Central memory CD4-positive, alpha-beta T cell (primary cell): ENCODE results near the gene DNAH8.

Experiments used
- DNase-seq: peaks from one replicate; pipeline ENCODE4 v3.0.0; 2022

DNAH8 gene

GRCh38 chr6:38797391-38797790 lies 82.3 kb downstream of the DNAH8 start:
- no peak for DNase-seq

- no peak for DNase-seq
These were observed 84.5 kb downstream of the DNAH8 start for GRCh38 chr6:38799529-38800184.

GRCh38 chr6:38801305-38801704 lies 86.2 kb downstream of the DNAH8 start:
- no peak for DNase-seq

- no peak for DNase-seq
These were observed 87.4 kb downstream of the DNAH8 start for GRCh38 chr6:38802497-38802896.

DNA sequence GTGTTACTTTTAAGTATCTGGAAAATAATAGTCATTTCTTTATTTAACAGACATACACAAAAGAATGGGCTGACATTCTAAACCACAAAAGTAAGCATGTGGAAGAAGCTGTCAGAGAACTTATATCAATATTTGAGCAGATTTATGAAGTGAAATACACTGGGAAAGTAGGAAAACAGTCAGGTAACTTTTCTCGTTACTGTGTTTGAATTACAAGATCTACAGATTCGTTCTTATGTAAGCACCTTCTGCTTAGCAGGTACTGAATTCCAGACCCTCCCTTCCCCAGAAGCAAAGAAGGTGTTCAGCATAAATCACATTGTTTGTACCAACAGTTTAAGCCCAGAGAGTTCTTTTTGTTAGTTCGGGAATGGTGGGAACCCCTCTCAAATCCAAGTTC lies 88.0 kb downstream of the DNAH8 start:
- no peak for DNase-seq

- no peak for DNase-seq
These were observed 89.2 kb downstream of the DNAH8 start for GRCh38 chr6:38804358-38804757.

DNA sequence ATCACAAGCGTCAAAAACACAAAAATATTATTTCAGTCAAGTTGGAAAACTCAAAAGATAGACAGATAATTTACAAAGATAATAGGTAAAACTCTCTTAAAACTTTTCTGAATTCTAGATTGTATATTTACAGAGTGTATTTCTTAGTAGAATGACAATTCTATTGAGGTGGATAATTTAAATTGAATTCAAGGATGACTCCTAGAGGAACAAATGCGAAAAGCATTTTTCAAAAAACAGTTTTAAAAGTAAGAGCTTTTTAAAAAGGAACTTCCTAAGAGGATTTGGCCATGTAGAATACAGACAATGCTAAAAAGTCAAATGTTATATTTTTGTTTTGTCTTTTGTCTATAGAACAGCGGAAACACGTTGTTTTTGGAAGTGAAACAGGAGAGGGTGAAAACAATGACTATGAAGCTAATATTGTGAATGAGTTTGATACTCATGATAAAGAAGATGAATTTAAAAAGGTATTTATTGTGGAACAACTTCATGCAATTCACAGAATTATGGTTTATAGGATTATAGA lies 90.1 kb downstream of the DNAH8 start:
- no peak for DNase-seq

- no peak for DNase-seq
These were observed 90.6 kb downstream of the DNAH8 start for GRCh38 chr6:38805692-38806091.

GRCh38 chr6:38806271-38806670 lies 91.2 kb downstream of the DNAH8 start:
- DNase-seq: no peak

- DNase-seq: no peak
These were observed 91.7 kb downstream of the DNAH8 start for GRCh38 chr6:38806833-38807232.

DNA sequence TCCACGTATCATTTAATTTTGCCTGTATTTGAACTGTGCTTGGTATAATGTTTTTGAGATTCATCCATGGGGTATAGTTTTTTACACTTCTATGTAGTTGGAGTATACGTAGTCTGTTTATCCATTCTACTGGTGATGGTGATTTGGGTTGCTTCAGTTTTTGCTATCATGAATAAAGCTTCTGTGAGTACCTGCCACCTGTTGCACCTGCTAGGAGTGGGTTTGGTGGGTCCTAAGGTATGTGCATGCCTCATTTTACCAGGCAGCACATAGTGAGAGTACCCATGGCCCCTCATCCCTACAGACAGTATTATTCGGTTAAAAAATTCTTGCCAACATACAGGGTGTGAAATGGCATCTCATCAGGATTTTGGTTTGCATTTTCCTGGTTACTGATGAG lies 92.9 kb downstream of the DNAH8 start:
- DNase-seq: no peak

GRCh38 chr6:38813041-38813823 lies 98.1 kb downstream of the DNAH8 start:
- no peak for DNase-seq

GRCh38 chr6:38814761-38815160 lies 99.7 kb downstream of the DNAH8 start:
- no peak for DNase-seq

DNA sequence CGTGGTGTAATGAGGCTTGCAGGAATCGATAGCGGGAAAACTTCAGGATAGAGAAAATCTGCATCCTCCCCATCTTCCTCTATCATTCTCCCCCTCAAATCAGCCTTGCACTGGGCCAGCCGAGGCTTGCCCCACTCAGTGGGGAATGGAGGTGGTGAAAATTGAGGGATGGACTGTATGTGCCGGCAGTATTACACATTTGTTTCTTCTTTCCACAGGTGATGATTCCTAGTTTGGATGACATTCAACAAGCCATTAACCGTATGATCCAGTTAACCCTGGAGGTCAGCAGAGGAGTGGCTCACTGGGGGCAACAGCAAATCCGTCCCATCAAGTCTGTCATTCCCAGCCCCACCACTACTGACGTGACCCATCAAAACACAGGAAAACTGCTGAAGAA lies 100.1 kb downstream of the DNAH8 start:
- no peak for DNase-seq

DNA sequence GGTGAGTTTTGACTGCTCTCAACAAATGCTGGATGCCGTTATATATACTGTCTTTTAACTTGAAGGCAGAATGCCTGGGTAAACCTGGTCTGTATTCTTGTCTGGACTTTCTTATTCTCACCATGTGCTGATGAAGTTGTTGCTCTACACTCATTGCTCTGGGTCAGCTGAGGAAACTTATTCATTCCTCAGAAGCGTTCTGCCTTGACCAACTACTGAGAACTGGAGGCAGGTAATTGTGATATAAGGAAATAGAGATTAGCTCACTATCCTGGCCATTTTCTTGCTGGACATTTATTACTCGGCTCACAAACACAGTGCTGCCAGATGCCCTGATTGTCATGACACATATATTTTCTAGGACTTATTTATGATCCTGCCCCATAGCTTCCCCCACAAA lies 103.6 kb downstream of the DNAH8 start:
- no peak for DNase-seq

DNA sequence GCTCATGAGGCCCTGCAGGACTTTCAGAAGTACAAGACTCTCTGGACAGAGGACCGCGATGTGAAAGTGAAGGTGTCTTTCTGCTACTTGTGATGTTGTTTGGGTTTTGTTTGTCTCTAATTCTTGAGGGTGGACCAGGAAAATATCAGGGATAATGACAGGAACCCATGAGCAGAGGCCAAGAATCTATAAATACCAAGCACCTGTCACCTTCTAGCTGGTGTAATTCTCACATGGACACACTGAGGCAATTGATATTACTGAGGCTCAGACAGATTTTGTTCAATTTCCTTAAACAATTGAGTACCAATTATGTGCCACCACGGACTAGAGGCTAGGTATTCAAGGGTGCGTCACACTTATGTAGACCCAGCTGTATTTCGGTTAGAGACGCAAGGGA lies 107.9 kb downstream of the DNAH8 start:
- no peak for DNase-seq

DNA sequence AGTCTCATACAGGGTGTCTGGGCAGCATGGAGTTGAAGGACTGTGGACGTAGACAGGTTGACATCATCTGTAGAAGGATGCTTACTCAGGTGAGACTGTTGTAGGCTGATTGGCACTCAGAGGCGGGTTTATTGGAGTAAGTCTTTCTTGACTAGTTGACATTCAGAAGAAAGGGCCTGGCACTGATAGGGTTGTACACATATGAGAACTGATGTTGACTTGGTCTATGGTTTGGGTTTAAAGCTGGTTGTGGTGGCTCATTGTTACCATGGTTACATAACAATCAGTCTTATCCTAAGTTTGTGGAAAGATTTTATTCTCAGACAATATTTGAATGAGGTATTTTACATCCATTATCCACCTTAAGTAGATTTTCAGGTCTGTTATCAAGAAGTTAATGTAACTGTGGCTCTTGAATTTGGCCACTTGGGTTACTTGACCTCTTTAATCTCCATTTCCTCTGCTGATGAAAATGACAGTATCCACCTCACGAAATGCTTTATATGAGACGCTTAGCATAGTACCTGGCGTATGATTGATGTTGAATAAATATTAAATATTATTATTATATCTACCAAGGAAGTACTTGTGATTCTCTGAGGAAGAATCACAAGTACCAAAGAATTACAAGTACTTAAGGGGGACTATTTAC lies 109.3 kb downstream of the DNAH8 start:
- DNase-seq: no peak

- DNase-seq: no peak
These were observed 111.9 kb downstream of the DNAH8 start for GRCh38 chr6:38827024-38827423.

DNA sequence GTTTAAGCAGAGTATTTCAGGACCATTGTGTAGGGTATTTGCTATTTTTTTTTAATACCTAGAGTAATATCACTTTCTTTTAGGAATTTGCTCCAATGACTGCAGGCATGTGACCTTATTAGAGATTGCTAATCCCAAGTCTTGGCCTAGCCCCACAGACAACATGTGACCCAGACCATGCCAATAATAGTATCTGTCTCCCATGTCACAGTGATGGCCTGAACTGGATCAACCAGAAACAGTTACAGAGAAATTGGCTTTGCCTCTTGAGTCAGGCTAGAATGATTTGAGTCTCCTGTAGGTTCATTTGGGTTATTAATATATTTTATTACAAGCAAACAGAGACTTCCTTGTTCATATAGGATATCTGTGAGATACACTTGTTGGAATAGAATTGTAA lies 116.8 kb downstream of the DNAH8 start:
- DNase-seq: no peak

GRCh38 chr6:38833320-38833719 lies 118.2 kb downstream of the DNAH8 start:
- DNase-seq: no peak

DNA sequence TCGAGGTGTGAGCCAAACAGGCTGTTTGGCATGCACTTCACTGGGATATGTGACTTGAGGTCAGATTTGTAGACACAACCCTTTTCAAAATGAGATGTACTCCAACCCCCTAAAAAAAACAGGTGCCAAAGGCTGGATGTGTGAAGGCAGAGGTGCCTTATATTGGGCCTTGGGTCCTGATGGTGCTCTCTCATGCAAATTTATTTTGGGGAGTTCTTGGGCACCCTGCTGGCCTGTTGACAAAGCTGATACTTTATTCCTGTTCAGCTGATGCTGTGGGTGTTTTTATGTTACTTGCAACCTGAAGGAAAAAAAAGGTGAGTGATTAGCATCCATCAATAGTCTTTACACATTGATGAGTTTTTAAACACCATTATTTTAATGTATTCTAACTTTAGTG lies 121.5 kb downstream of the DNAH8 start:
- no peak for DNase-seq

- no peak for DNase-seq
These were observed 122.0 kb downstream of the DNAH8 start for GRCh38 chr6:38837101-38837500.

DNA sequence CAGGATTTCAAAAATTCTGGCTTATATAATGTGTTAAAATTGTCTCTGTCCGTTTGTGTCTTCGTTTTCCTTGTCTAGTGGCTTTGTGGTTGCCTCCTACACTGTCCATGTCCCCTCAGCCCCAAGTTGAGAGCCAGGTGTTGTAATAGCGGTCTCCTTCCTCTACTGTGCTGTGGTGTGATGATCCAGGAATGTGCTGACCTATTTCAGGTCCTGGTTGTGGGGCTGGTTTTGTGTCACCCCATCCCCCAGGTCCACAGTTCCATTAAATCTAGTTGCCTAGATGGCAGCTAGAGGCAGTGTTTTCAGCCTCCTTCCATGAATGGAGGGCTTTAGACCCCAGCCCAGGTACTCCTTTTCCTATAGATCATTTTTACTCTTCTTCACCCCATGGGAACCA lies 128.7 kb downstream of the DNAH8 start:
- DNase-seq: no peak

DNA sequence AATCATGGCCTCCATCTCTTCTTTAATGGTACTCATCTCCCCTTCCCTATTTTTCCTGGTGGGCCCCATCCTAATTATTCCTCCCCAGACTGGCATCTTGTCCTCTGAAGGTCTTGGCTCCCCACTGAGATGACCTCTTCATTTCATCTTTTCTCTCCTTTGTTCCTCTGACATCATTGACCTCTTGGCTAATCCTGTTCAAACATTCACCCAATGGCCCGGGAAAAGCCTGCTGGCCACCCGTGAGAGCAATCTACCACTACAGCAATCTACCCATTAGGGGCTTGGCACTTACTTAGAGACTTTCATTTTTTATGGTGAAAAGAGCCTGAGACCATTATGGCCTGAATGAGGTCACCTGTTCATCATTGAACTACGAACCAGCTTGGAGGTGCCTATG lies 130.8 kb downstream of the DNAH8 start:
- DNase-seq: no peak
